LHCN-M2 (cell line): ENCODE measurements around the gene EPM2A. TPM values are rescaled to one million over a fixed set of nuclear protein-coding genes. Genes with fewer than 3 reads are reported as not detected.
"Not testable (repeated sequence)": the region's sequence is repeated elsewhere in the genome, so short reads cannot be mapped to it uniquely, and the experiment has no call there.

Experiments used
- DNase-seq: peaks from one replicate; pipeline ENCODE4 v3.0.0-alpha.2; 2012; ENCODE audit warnings: low read depth
- total RNA-seq: library from RNA; depleted of rRNA; stranded (reverse); fragments of >200 nt; gene quantifications from 2 replicates; pipeline ENCODE4 v1.2.3, GENCODE V29; 2014

EPM2A gene
- total RNA-seq, 1 experiment from 2014 or later, result 7.0 TPM

GRCh38 chr6:145731447-145731846 lies 3.9 kb downstream of the EPM2A start:
- peak; percentile 36 for DNase-seq

- no peak for DNase-seq
Observed at GRCh38 chr6:145729887-145730286, 5.4 kb downstream of the EPM2A start.

- no peak for DNase-seq
Observed at GRCh38 chr6:145728444-145729385, 6.6 kb downstream of the EPM2A start.

- DNase-seq, result no peak
Observed at GRCh38 chr6:145727817-145728388, 7.4 kb downstream of the EPM2A start.

GRCh38 chr6:145725570-145725969 lies 9.8 kb downstream of the EPM2A start:
- DNase-seq, result no peak

- DNase-seq, result no peak
Observed at GRCh38 chr6:145723646-145724045, 11.7 kb downstream of the EPM2A start.

- DNase-seq, result no peak
Observed at GRCh38 chr6:145722190-145722589, 13.1 kb downstream of the EPM2A start.

GRCh38 chr6:145721144-145721543 lies 14.2 kb downstream of the EPM2A start:
- DNase-seq, result no peak

- DNase-seq, result peak; percentile 89
Observed at GRCh38 chr6:145715426-145715825, 19.9 kb downstream of the EPM2A start.

GRCh38 chr6:145714731-145715130 lies 20.6 kb downstream of the EPM2A start:
- DNase-seq, result peak; percentile 59

GRCh38 chr6:145713773-145714172 lies 21.5 kb downstream of the EPM2A start:
- no peak for DNase-seq

- DNase-seq, result no peak
Observed at GRCh38 chr6:145711372-145711771, 23.9 kb downstream of the EPM2A start.

- DNase-seq, result no peak
Observed at GRCh38 chr6:145707397-145707796, 27.9 kb downstream of the EPM2A start.

- DNase-seq, result peak; percentile 48
Observed at GRCh38 chr6:145705561-145705960, 29.8 kb downstream of the EPM2A start.

GRCh38 chr6:145704143-145704781 lies 31.1 kb downstream of the EPM2A start:
- DNase-seq, result peak; percentile 37

- peak; percentile 79 for DNase-seq
Observed at GRCh38 chr6:145699462-145699861, 35.9 kb downstream of the EPM2A start.

- DNase-seq, result not testable (repeated sequence)
Observed at GRCh38 chr6:145697401-145697800, 37.9 kb downstream of the EPM2A start.

GRCh38 chr6:145694083-145694737 lies 41.1 kb downstream of the EPM2A start:
- DNase-seq, result no peak

GRCh38 chr6:145690969-145691368 lies 44.4 kb downstream of the EPM2A start:
- DNase-seq, result no peak

- DNase-seq, result no peak
Observed at GRCh38 chr6:145689529-145689928, 45.8 kb downstream of the EPM2A start.

- DNase-seq, result peak; percentile 86
Observed at GRCh38 chr6:145688493-145688905, 46.8 kb downstream of the EPM2A start.

- DNase-seq, result no peak
Observed at GRCh38 chr6:145685932-145686331, 49.4 kb downstream of the EPM2A start.
